KOPT-K1 (cell line): ENCODE measurements around the gene ITIH3.
"Not testable (repeated sequence)": the region's sequence is repeated elsewhere in the genome, so short reads cannot be mapped to it uniquely, and the experiment has no call there.

Experiments used
- H3K27ac ChIP-seq: fragments of 200-600 bp; sonication (generic); 2 replicates; pipeline ENCODE4 v1.5.1; 2016; ENCODE audit warnings: antibody characterized with exemption, mild to moderate bottlenecking, low read depth, low read length; ENCODE audit not compliant: poor library complexity, severe bottlenecking
- H3K36me3 ChIP-seq: fragments of 200-600 bp; sonication (generic); 2 replicates; pipeline ENCODE4 v1.5.1; 2017; ENCODE audit warnings: antibody characterized with exemption, mild to moderate bottlenecking, low read length, moderate library complexity; ENCODE audit not compliant: insufficient read depth
- H3K9me3 ChIP-seq: fragments of 200-600 bp; sonication (generic); 2 replicates; pipeline ENCODE4 v1.5.1; 2017; ENCODE audit warnings: antibody characterized with exemption, low read length, mild to moderate bottlenecking; ENCODE audit not compliant: insufficient read depth, poor library complexity, severe bottlenecking

The ITIH3 gene

GRCh38 chr3:52776486-52776885 is 18.1 kb upstream of the ITIH3 start:
- H3K9me3 ChIP-seq, H3K36me3 ChIP-seq, H3K27ac ChIP-seq: not testable (repeated sequence)

- Histone ChIP-seq H3K9me3 (no peaks in the 10 kb centered on the region), H3K27ac (no peak within 1 kb of the TSS), H3K36me3 (no peaks in the 10 kb centered on the region)
These were observed 17.3 kb upstream of the ITIH3 start, which contains the start of gene ITIH1 for GRCh38 chr3:52777127-52777958. ITIH1 (plus strand) TSS chr3:52777599; CDS start chr3:52777616, 17 bp downstream.

- no peaks in the 10 kb centered on the region for H3K36me3 ChIP-seq
- H3K27ac ChIP-seq, result no peak overlapping the region
- H3K9me3 ChIP-seq, result no peaks in the 10 kb centered on the region
These were observed 16.4 kb upstream of the ITIH3 start for GRCh38 chr3:52777959-52778805.

GRCh38 chr3:52779011-52779836 is 15.4 kb upstream of the ITIH3 start:
- H3K36me3 ChIP-seq, result no peaks in the 10 kb centered on the region
- no peaks in the 10 kb centered on the region for H3K9me3 ChIP-seq
- H3K27ac ChIP-seq, result no peak overlapping the region

- Histone ChIP-seq H3K9me3 (no peaks in the 10 kb centered on the region), H3K36me3 (no peaks in the 10 kb centered on the region), H3K27ac (no peak overlapping the region)
These were observed 14.6 kb upstream of the ITIH3 start for GRCh38 chr3:52779837-52780585.

- Histone ChIP-seq H3K36me3 (no peaks in the 10 kb centered on the region), H3K27ac (no peak overlapping the region), H3K9me3 (no peaks in the 10 kb centered on the region)
These were observed 12.9 kb upstream of the ITIH3 start for GRCh38 chr3:52781741-52782140.

- H3K36me3 ChIP-seq, result no peaks in the 10 kb centered on the region
- no peak overlapping the region for H3K27ac ChIP-seq
- H3K9me3 ChIP-seq, result no peaks in the 10 kb centered on the region
These were observed 12.0 kb upstream of the ITIH3 start for GRCh38 chr3:52782412-52783210.

GRCh38 chr3:52783211-52783555 is 11.4 kb upstream of the ITIH3 start:
- Histone ChIP-seq H3K9me3 (no peaks in the 10 kb centered on the region), H3K27ac (no peak overlapping the region), H3K36me3 (no peaks in the 10 kb centered on the region)

GRCh38 chr3:52784021-52784621 is 10.5 kb upstream of the ITIH3 start:
- H3K36me3 ChIP-seq, result no peaks in the 10 kb centered on the region
- no peaks in the 10 kb centered on the region for H3K9me3 ChIP-seq
- no peak overlapping the region for H3K27ac ChIP-seq

GRCh38 chr3:52784931-52785590 is 9.5 kb upstream of the ITIH3 start:
- Histone ChIP-seq H3K27ac (no peak overlapping the region), H3K36me3 (no peaks in the 10 kb centered on the region), H3K9me3 (no peaks in the 10 kb centered on the region)

GRCh38 chr3:52786330-52787215 is 8.0 kb upstream of the ITIH3 start:
- H3K9me3 ChIP-seq, result no peaks in the 10 kb centered on the region

GRCh38 chr3:52787246-52787645 is 7.3 kb upstream of the ITIH3 start:
- H3K36me3 ChIP-seq, result no peaks in the 10 kb centered on the region
- H3K9me3 ChIP-seq, result no peaks in the 10 kb centered on the region
- no peak overlapping the region for H3K27ac ChIP-seq

More at GRCh38 chr3:52786330-52787215, 8.0 kb upstream of the ITIH3 start:
- Histone ChIP-seq H3K27ac (no peak overlapping the region), H3K36me3 (no peaks in the 10 kb centered on the region)
